ENCODE measurements around the gene SMAD3. TPM values are rescaled to one million over a fixed set of nuclear protein-coding genes. Genes with fewer than 3 reads are reported as not detected.

SMAD3 gene
- total RNA-seq, 2 experiments from 2014 or later: 26.8 to 27.1 TPM

DNA sequence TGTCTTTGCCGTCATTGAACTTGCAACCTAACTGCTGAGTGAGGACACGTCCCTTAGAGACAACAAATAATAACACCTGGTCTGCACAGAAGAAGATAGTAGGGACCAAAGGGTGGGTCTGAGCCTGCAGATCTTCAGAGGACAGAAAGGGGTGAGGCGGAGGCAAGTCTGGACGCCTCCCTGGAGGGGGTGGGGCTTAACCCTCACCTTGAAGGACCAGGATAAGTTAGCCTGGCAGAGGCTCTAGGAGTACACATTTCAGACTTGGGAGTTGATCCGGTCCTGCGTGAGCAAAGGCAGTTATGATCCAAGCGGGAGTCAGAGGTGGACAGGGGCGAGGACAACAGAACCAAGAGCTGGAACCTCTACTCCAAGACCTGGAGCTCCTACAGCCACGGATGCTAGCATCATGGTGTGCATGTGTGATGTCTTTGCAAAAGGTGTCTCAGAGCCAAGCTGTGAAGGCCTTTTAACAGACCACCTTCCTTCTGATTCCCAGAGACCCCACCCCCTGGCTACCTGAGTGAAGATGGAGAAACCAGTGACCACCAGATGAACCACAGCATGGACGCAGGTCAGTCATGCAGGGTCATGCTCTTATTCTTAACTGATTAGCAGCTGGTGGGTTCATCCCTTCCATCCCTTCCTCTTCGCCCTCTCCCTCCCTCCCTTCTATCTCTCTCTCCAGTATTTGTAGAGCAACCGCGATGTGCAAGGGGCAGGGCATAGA, 101.0 kb downstream of the SMAD3 start:
- no peaks in the 10 kb centered on the region for H3K4me1 Mint-ChIP-seq (ENCODE audit: low read depth)
- H3K4me3 Mint-ChIP-seq: no peak overlapping the region

DNA sequence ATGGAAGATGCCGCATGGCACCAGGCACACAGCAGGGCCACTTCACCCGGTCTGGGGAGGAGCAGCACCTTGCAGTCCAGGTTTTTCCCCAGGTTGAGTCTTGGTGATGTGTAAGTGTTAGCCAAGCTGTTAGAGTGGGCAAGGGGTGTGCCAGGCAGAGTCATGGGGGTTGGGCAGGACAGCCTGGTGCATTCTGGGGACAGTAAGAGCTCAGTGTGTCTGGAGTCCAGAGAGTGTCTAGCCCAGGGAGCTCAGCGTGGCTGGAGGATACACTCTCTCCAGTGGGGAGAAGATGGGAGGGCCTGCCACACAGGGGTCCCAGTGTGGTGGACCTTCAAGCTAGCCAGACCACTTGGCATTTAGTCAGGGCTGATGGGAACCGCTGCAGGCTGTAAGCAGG, 101.7 kb downstream of the SMAD3 start:
- peak overlapping the region; percentile 32 for H3K27ac Mint-ChIP-seq

More for the DNA sequence above, 101.0 kb downstream of the SMAD3 start:
- Mint-ChIP-seq H3K27me3 (ENCODE audit: low read depth) (no peaks in the 10 kb centered on the region), H3K36me3 (ENCODE audit: low read depth) (peaks cover 43% of the 10 kb centered on the region), H3K9me3 (ENCODE audit: insufficient read depth) (no peaks in the 10 kb centered on the region), H3K27ac (peak overlapping the region; percentile 32)
- ChIA-PET POLR2A (no interaction called here), CTCF (no interaction called here)
- DNase-seq: no peak
- no peak for ATAC-seq

DNA sequence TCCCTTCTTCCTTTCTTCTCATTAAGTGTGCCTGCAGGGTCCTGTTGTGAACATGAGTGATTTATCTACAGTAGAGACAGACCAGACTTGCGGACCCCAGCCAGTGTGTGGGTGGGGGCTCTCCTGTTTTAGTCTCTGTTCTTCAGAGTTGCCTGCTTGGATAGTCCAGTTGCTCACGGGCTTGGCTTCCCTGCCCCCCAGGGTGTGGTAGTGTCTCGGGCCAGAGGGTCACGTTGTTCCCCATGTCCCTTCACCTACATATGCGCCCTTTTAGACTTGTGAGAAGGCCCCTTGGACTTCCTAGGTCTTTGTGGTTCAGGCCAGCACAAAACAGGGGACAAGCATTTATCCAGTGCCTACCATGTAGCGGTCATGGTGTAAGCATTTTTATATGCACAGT, 103.3 kb downstream of the SMAD3 start:
- ChIA-PET CTCF (no interaction called here), POLR2A (interaction anchor here (1.6 kb wide), 1 partner anchor 20 kb away, joined by 4 read pairs; no protein-coding TSS in a partner anchor)
- Mint-ChIP-seq H3K9me3 (ENCODE audit: insufficient read depth) (no peaks in the 10 kb centered on the region), H3K4me3 (no peak overlapping the region), H3K4me1 (ENCODE audit: low read depth) (peaks cover 6% of the 10 kb centered on the region), H3K27ac (no peak overlapping the region), H3K36me3 (ENCODE audit: low read depth) (peaks cover 56% of the 10 kb centered on the region), H3K27me3 (ENCODE audit: low read depth) (no peaks in the 10 kb centered on the region)
- DNase-seq (no peak), ATAC-seq (no peak)

More for the DNA sequence above, 101.7 kb downstream of the SMAD3 start:
- ChIA-PET POLR2A (interaction anchor here (1.6 kb wide), 1 partner anchor 19 kb away, joined by 4 read pairs; no protein-coding TSS in a partner anchor), CTCF (no interaction called here)
- no peak for DNase-seq
- no peaks in the 10 kb centered on the region for H3K4me1 Mint-ChIP-seq (ENCODE audit: low read depth)
- no peak overlapping the region for H3K4me3 Mint-ChIP-seq
- no peaks in the 10 kb centered on the region for H3K9me3 Mint-ChIP-seq (ENCODE audit: insufficient read depth)
- H3K36me3 Mint-ChIP-seq (ENCODE audit: low read depth): peaks cover 46% of the 10 kb centered on the region
- no peaks in the 10 kb centered on the region for H3K27me3 Mint-ChIP-seq (ENCODE audit: low read depth)
- ATAC-seq: no peak

DNA sequence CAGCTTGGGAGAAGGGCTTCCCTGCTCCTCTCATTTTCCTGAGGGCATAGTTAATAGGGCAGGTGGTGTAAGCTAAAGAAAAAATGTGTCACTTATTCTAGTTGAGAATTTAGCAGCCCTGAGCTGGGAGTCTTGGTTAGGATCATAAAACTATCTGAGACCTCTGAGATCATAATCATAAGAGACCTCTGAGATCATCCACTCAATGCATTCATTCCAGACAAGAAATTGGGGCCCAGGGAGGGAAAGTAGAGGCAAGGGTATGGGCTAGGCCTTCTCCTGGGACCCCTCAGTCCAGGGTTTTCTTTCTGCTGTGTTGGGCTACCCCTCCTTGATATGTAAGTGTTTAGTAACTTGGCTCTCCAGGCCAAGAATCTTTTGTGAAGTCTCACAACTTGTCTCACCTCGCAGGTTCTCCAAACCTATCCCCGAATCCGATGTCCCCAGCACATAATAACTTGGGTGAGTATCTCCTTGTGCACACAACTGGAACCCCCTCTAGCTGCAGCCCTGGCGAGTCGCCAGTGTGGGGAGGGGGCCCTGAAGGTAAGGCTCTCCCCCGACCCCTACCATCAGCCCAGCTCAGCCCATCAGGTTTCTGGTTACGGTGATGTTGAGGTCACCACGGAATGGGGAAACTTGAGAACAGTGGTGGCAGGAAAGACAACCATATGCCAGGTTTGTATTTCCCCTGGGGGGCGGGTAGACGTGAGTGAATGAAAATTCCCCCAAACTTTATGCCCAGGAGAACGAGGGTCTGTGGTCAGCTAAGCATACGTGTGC, 104.9 kb downstream of the SMAD3 start:
- no peaks in the 10 kb centered on the region for H3K27me3 Mint-ChIP-seq (ENCODE audit: low read depth)
- no peak overlapping the region for H3K27ac Mint-ChIP-seq
- ATAC-seq: no peak
- peaks cover 58% of the 10 kb centered on the region for H3K36me3 Mint-ChIP-seq (ENCODE audit: low read depth)
- no peak overlapping the region for H3K4me3 Mint-ChIP-seq
- ChIA-PET POLR2A (no interaction called here), CTCF (no interaction called here)
- no peak for DNase-seq
- peaks cover 18% of the 10 kb centered on the region for H3K4me1 Mint-ChIP-seq (ENCODE audit: low read depth)
- H3K9me3 Mint-ChIP-seq (ENCODE audit: insufficient read depth): no peaks in the 10 kb centered on the region

DNA sequence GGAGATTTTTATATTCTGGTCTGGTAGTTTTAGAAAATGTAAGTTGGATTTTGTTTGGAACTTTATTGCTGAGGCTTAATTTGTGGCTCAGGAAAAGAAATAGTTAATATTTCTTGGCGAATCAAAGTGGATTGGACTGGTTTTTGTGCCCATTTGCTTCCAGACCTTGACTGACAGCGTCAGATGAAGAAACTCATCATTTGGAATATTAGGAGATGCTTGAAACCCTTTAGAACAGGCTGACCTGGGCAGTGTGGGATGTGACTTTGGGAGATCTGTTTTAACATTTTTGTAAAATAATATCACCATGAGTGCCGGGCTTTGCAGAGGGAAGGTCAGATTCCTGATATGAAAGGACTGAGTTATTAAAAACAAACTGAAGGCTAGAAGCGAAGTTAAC, 106.1 kb downstream of the SMAD3 start:
- no peak for DNase-seq
- Mint-ChIP-seq H3K27ac (no peak overlapping the region), H3K36me3 (ENCODE audit: low read depth) (peaks cover 60% of the 10 kb centered on the region), H3K27me3 (ENCODE audit: low read depth) (no peaks in the 10 kb centered on the region), H3K9me3 (ENCODE audit: insufficient read depth) (no peaks in the 10 kb centered on the region), H3K4me3 (no peak overlapping the region), H3K4me1 (ENCODE audit: low read depth) (peaks cover 28% of the 10 kb centered on the region)
- POLR2A ChIA-PET: interaction anchor here (1.0 kb wide), 1 partner anchor 16 kb away, joined by 4 read pairs; no protein-coding TSS in a partner anchor
- CTCF ChIA-PET: interaction anchor here (0.8 kb wide), 1 partner anchor 24 kb away, joined by 3 read pairs; no protein-coding TSS in a partner anchor
- ATAC-seq: no peak

DNA sequence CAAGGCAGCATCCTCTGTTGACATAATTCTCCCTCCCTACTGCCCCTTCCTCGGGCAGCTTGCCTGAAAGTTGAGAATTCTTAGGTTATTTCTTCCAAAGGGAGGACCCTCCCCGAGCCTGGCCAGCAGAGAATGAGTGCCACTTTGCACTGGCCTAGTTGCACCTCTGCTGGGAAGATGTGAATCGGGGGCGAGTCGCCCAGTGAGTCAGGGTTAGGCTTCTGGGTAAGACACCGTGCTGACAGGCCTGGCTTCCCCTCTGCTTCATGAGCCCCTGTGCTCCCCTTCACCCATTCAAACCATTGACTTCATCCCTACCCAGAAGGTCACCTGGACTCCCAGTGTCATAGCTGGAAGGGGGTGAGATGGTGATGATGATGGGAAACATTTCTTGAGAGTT, 106.8 kb downstream of the SMAD3 start:
- no peak overlapping the region for H3K27ac Mint-ChIP-seq

DNA sequence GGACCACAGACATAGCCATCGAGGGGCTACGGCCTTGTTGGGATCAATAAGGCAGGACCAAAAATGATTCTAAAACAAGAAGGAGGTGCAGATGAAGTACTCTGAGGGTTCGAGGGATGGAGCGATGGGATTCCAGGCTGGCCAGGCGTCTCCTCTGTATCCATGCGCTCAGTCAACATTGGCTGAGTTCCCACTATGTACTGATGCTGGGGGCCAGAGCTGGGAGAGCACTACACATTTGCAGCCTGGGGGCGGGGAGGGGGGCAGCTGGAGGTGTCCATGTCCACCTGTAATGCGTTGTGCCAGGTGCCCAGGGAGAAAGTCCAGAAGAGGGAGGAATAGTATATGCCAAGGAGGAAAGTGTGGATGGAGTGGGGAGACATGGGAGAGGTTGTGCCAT, 107.6 kb downstream of the SMAD3 start:
- CTCF ChIA-PET: no interaction called here
- no peak overlapping the region for H3K4me3 Mint-ChIP-seq
- H3K9me3 Mint-ChIP-seq (ENCODE audit: insufficient read depth): no peaks in the 10 kb centered on the region
- no peaks in the 10 kb centered on the region for H3K27me3 Mint-ChIP-seq (ENCODE audit: low read depth)
- POLR2A ChIA-PET: no interaction called here
- peak overlapping the region; percentile 22 for H3K27ac Mint-ChIP-seq
- H3K4me1 Mint-ChIP-seq (ENCODE audit: low read depth): peaks cover 30% of the 10 kb centered on the region
- DNase-seq (no peak), ATAC-seq (no peak)
- H3K36me3 Mint-ChIP-seq (ENCODE audit: low read depth): peaks cover 57% of the 10 kb centered on the region

More for the DNA sequence above, 106.8 kb downstream of the SMAD3 start:
- ATAC-seq (no peak), DNase-seq (no peak)
- no peaks in the 10 kb centered on the region for H3K9me3 Mint-ChIP-seq (ENCODE audit: insufficient read depth)
- CTCF ChIA-PET: interaction anchor here (0.8 kb wide), 1 partner anchor 24 kb away, joined by 3 read pairs; no protein-coding TSS in a partner anchor
- H3K4me1 Mint-ChIP-seq (ENCODE audit: low read depth): peaks cover 30% of the 10 kb centered on the region
- H3K27me3 Mint-ChIP-seq (ENCODE audit: low read depth): no peaks in the 10 kb centered on the region
- no peak overlapping the region for H3K4me3 Mint-ChIP-seq
- H3K36me3 Mint-ChIP-seq (ENCODE audit: low read depth): peaks cover 61% of the 10 kb centered on the region
- POLR2A ChIA-PET: interaction anchor here (1.0 kb wide), 1 partner anchor 17 kb away, joined by 4 read pairs; no protein-coding TSS in a partner anchor

DNA sequence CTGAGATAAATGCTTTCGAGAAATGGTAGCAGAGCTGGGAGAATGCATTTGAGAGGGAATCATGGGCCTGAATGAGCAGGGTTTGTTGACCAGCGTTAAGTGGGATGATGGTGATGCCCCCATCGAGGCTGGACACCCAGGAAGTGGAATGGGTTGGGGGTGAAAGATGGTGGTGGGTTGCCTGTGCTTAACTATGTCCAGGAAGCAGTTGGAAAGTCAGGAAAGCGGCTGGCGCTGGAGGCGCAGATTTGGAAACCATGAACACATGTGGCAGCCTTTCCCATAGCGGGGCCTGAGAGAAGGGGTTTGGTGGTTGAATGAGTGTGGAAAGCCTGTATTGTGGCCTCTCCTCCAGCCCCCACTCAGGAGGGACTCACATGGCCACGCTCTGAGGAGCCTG, 108.4 kb downstream of the SMAD3 start:
- Mint-ChIP-seq H3K27me3 (ENCODE audit: low read depth) (no peaks in the 10 kb centered on the region), H3K4me3 (no peak overlapping the region), H3K4me1 (ENCODE audit: low read depth) (peaks cover 30% of the 10 kb centered on the region), H3K36me3 (ENCODE audit: low read depth) (peaks cover 51% of the 10 kb centered on the region), H3K27ac (no peak overlapping the region), H3K9me3 (ENCODE audit: insufficient read depth) (no peaks in the 10 kb centered on the region)
- ATAC-seq: no peak
- CTCF ChIA-PET: interaction anchor here (1.6 kb wide), 1 partner anchor 130 kb away, joined by 4 read pairs; no protein-coding TSS in a partner anchor
- no peak for DNase-seq
- POLR2A ChIA-PET: interaction anchor here (0.7 kb wide), 1 partner anchor 15 kb away, joined by 3 read pairs; no protein-coding TSS in a partner anchor

DNA sequence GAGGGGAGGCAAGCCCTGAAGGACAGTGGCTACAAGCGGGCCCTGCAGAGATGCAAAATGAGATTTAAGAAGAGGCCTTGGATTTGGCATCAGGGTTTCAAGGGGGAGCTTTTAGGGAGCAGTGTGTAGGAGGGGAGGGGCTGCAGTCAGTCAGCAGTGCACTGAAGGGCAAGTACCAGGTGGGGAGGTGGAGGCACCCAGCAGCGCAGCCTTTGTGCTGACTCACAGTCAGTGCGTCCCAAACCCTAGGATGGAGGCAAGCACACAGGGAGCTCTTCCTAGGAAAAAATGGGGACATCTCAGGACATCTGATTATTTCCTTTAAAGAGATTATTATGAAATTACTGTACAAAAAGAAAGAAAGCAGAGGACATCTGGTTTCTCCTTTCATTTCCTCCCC, 109.0 kb downstream of the SMAD3 start:
- CTCF ChIA-PET: interaction anchor here (1.6 kb wide), 1 partner anchor 130 kb away, joined by 4 read pairs; no protein-coding TSS in a partner anchor
- H3K27me3 Mint-ChIP-seq (ENCODE audit: low read depth): no peaks in the 10 kb centered on the region
- ATAC-seq (no peak), DNase-seq (no peak)
- no peak overlapping the region for H3K4me3 Mint-ChIP-seq
- H3K4me1 Mint-ChIP-seq (ENCODE audit: low read depth): peaks cover 31% of the 10 kb centered on the region
- POLR2A ChIA-PET: interaction anchor here (0.7 kb wide), 1 partner anchor 14 kb away, joined by 3 read pairs; no protein-coding TSS in a partner anchor
- no peaks in the 10 kb centered on the region for H3K9me3 Mint-ChIP-seq (ENCODE audit: insufficient read depth)
- no peak overlapping the region for H3K27ac Mint-ChIP-seq
- peaks cover 52% of the 10 kb centered on the region for H3K36me3 Mint-ChIP-seq (ENCODE audit: low read depth)

DNA sequence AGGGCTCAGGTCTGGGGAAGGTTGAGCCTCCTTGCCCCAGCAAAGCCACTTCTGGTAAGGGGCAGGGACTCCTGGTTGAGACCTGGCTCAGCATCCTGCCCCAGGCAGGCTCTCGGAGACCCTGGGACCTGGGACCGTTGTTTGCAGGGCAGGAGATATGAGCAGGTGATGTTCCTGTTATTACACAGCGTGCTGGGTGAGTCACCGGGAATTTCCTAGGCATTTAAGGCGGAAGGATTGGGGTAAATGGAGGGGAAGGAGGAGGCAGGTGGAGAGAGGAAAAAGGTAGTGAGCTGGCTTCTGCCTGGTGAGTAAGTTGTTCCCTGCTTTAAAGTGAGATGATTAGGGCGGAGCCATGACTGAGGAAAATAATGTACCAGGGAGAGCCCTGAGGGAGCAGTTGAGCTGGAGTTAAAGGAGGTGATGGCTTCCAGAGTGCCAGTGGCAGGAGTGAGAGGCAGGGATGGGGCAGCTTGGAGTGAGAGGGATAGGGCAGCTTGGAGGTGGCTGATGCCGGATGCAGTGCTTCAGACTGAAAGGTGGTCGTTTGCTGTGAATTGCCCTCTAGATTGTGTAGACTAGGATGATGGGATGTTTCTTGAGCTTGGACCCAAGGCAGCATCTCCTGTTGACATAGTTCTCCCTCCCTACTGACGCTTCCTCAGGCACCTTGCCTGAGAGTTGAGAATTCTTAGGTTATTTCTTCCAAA, 109.6 kb downstream of the SMAD3 start:
- Mint-ChIP-seq H3K4me3 (no peak overlapping the region), H3K27ac (no peak overlapping the region), H3K9me3 (ENCODE audit: insufficient read depth) (no peaks in the 10 kb centered on the region), H3K36me3 (ENCODE audit: low read depth) (peaks cover 52% of the 10 kb centered on the region), H3K27me3 (ENCODE audit: low read depth) (no peaks in the 10 kb centered on the region), H3K4me1 (ENCODE audit: low read depth) (peaks cover 34% of the 10 kb centered on the region)
- ATAC-seq: no peak
- ChIA-PET CTCF (interaction anchor here (1.6 kb wide), 1 partner anchor 129 kb away, joined by 4 read pairs; no protein-coding TSS in a partner anchor), POLR2A (no interaction called here)
- DNase-seq: no peak

DNA sequence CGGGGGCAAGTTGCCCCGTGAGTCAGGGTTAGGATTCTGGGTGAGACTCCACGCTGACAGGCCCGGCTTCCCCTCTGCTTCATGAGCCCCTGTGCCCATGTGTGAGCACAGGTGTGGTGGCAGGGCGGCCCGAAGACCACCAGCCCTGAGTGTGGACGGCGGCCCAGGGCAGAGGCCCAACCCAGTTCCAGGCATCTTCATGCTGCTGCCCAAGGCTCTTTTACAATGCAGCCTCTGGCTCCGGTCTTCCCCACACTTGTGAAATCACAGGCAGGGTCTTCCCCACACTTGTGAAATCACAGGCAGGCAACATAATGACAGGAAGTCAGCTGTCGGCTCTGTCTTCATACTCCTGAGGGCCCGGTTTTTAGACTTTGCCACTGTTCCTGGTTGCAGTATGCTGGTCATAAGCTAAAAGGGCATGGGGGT, 110.3 kb downstream of the SMAD3 start:
- peaks cover 34% of the 10 kb centered on the region for H3K4me1 Mint-ChIP-seq (ENCODE audit: low read depth)
- no peak overlapping the region for H3K4me3 Mint-ChIP-seq
- CTCF ChIA-PET: interaction anchor here (0.9 to 1.6 kb wide), 2 partner anchors 129 to 229 kb away, joined by 3 to 4 read pairs; no protein-coding TSS in a partner anchor

More for the DNA sequence above, 110.3 kb downstream of the SMAD3 start:
- POLR2A ChIA-PET: no interaction called here
- no peaks in the 10 kb centered on the region for H3K9me3 Mint-ChIP-seq (ENCODE audit: insufficient read depth)
- no peak for DNase-seq
- H3K27me3 Mint-ChIP-seq (ENCODE audit: low read depth): no peaks in the 10 kb centered on the region
- peak overlapping the region; percentile 28 for H3K27ac Mint-ChIP-seq
- H3K36me3 Mint-ChIP-seq (ENCODE audit: low read depth): peaks cover 48% of the 10 kb centered on the region
- no peak for ATAC-seq

Measured in activated CD8-positive, alpha-beta T cell treated with anti-CD3 and anti-CD28 coated beads, Interleukin-2, amount 10 ng/mL, durations not matched to agents 7 days and 5 days (primary cell).